GM21360 (cell line): ENCODE data around the gene UGT1A9.

ENCODE experiments used
- ATAC-seq: cut with Tn5 transposase; IDR thresholded peaks from one replicate; pipeline ENCODE4 v1.9.1; 2021; ENCODE audit warnings: mild to moderate bottlenecking, moderate library complexity; ENCODE audit not compliant: unreplicated experiment

UGT1A9 gene

GRCh38 chr2:233814056-233814835 is 142.5 kb downstream of the UGT1A9 start:
- ATAC-seq = no peak

DNA sequence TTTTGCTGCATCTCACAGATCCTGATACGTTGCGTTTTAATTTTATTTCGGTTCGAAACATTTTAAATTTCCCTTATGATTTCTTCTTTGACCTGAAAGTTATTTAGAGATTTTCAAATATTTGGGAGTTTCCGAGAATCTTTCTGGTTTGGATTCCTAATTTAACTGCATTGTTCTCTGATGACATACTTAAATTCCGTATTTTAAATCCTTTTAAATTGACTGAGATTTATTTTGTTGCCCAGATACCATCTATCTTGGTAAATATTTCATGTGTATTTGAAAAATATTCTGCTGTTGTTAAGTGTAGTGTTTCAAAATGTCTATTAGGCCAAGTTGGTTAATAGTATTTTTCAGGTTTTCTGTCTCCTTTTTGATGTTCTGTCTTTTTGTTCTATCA is 144.2 kb downstream of the UGT1A9 start:
- no peak for ATAC-seq

DNA sequence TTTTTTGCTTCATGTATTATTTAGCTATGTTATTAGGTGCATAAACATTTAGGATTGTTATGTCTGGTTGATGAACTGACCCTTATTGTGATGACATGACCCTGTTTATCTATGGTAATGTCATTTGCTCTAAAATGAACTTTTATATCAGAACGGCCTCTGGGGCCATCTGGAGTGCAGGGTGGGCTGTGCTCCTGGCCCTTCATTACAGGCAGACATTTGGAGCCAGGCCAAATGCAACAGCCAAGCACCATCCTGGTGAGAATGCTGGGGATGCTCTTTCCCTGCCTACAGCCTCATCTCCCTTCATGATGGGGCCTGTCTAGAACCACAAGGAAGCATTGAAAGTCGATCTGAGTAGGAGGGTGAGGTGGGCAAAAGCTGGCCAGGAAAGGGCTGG is 144.6 kb downstream of the UGT1A9 start:
- no peak for ATAC-seq

- no peak for ATAC-seq
Measured at GRCh38 chr2:233816771-233817170, 145.1 kb downstream of the UGT1A9 start.

DNA sequence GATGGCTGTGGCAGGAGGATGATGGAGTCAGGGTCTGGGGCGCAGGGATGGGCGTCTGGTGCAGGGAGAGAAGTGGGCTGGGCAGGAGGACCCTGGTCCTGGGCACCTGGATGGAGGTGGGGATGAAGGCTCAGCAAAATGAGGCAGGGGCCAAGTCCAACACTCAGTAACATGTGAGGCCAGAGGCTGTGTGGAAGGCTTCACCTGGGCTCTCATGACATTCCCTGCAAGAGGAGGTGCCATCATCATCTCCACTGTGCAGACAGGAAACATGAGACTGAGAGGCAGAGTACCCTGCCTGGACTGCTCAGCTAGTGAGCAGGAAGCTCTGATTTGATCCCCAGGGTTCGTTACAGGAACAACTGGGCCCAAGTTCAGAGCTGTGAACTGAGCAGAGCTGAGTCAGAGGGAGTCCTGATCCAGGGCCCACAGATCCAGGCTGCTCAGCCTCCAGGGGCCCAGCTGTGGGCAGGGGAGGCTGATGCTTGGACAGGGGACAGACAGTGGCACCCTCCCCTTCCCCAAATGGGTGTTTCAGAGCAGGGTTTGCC is 145.7 kb downstream of the UGT1A9 start:
- ATAC-seq = no peak

GRCh38 chr2:233817995-233818638 is 146.4 kb downstream of the UGT1A9 start:
- ATAC-seq = no peak

GRCh38 chr2:233818639-233819621 is 147.2 kb downstream of the UGT1A9 start:
- no peak for ATAC-seq

DNA sequence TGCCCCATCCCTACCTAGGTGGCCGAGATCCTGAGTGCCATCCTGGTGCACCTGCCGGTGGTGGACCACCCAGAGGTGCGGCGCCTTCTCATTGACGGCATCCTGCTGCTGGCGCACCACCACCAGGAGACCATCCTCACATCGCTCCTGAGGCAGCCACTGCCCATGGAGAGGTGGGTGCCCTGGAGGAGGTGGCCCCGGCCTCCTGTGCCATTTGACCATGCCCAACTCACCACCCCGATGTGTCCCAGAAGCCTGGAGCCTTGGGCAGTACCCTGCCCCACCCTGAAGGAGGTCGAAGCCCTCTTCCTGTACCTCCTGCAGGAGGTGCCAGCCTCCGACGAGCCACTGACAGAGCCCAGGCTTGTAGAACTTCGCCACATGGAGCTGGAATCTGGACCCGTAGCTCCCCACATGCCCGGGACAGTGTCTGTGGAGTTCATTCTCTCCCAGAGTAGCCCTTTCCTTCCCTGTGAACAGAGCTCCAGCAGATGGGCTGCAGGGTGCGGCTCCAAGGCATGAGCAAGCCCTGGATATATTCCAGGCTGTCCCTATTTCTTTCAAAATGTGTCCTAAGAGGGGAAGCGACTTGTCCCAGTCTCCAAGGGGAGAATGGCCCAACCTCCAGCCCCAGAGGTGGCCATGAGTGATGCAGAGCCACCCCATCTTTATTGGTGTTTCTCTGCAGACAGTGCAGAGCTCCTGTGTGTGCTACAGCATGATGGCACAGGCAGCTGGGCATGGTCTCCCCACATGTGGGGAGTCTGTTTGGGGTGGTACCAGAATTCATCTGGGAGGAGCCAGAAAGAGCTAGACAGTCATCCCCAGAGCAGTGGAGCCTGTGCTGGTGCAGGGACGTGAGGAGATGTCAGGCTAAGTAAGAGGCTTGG is 148.4 kb downstream of the UGT1A9 start:
- ATAC-seq = no peak

- ATAC-seq = no peak
Measured at GRCh38 chr2:233820774-233821105, 149.0 kb downstream of the UGT1A9 start.

GRCh38 chr2:233821196-233821595 is 149.5 kb downstream of the UGT1A9 start:
- no peak for ATAC-seq

GRCh38 chr2:233821709-233822100 is 150.0 kb downstream of the UGT1A9 start:
- no peak for ATAC-seq

GRCh38 chr2:233822101-233822771 is 150.5 kb downstream of the UGT1A9 start:
- ATAC-seq = no peak
